Adrenal gland (tissue), 12 donors: ENCODE data around the gene BBS9. TPM values are rescaled to one million over a fixed set of nuclear protein-coding genes. Genes with fewer than 3 reads are reported as not detected.
"Not testable (repeated sequence)": the region's sequence is repeated elsewhere in the genome, so short reads cannot be mapped to it uniquely, and the experiment has no call there.

ENCODE experiments used
- DNase-seq, 7 donors: peaks; one replicate each; pipeline ENCODE4 v3.0.0-alpha.2; 2019 to 2020
- H3K27ac ChIP-seq, 5 donors: fragments of 200-600 bp; sonication (generic) in 4 of 5; 1 replicate in 3 of 5; 2 replicates in 2 of 5; pipeline versions ENCODE4 v1.5.1 to v1.8.0; 2016 to 2020; ENCODE audit warnings: mild to moderate bottlenecking in 1 of 5
- H3K27me3 ChIP-seq: fragments of 200-600 bp; 2 replicates; pipeline ENCODE4 v1.8.0; 2021
- H3K36me3 ChIP-seq, 2 donors: fragments of 200-600 bp; replicated peaks in 1 of 2; 1 replicate in 1 of 2; 2 replicates in 1 of 2; pipeline versions ENCODE4 v1.5.1 to v1.8.0; 2018 to 2022
- H3K4me1 ChIP-seq, 2 donors: fragments of 200-600 bp; replicated peaks in 1 of 2; 1 replicate in 1 of 2; 2 replicates in 1 of 2; pipeline versions ENCODE4 v1.5.1 to v1.8.0; 2018 to 2021
- H3K4me3 ChIP-seq, 4 donors: fragments of 200-600 bp; sonication (generic) in 3 of 4; one replicate each; pipeline ENCODE4 v1.5.1; 2016 to 2018
- H3K9me3 ChIP-seq, 3 donors: fragments of 200-600 bp; sonication (generic) in 1 of 3; replicated peaks in 1 of 3; 1 replicate in 2 of 3; 2 replicates in 1 of 3; pipeline versions ENCODE4 v1.5.1 to v1.8.0; 2016 to 2021
- CTCF ChIP-seq, 6 experiments: fragments of 450-650 bp in 4 of 6; fragments of 200-600 bp in 2 of 6; sonication (generic) in 1 of 6; IDR thresholded peaks; 1 replicate in 5 of 6; 2 replicates in 1 of 6; pipeline versions ENCODE4 v1.5.1 to v1.8.0; 2016 to 2021; ENCODE audit warnings: antibody characterized with exemption in 6 of 6, mild to moderate bottlenecking in 2 of 6, moderate library complexity in 1 of 6
- POLR2A ChIP-seq, 2 donors: fragments of 450-650 bp; IDR thresholded peaks; one replicate each; pipeline ENCODE4 v1.6.1; 2017; ENCODE audit warnings: antibody characterized with exemption in 2 of 2, mild to moderate bottlenecking in 2 of 2, moderate library complexity in 1 of 2
- WGBS, 4 donors: extraction: QIAGEN DNeasy Blood & Tissue Kit in 2 of 4; methylation state at CpG; one replicate each; pipeline versions ENCODE4 v1.1.5 to v1.1.7; 2013 to 2017; 5-methylcytosine and 5-hydroxymethylcytosine counted together
- intact Hi-C, 2 donors: fragments of 100-400 bp; cut with DNase I; formaldehyde crosslinking; loops; one replicate each; pipeline versions ENCODE4 v1.14.1 to v1.15.0; 2022 to 2023
- polyA plus RNA-seq, 3 donors: library from polyadenylated mRNA; stranded (reverse); fragments of 200-250 nt in 2 of 3; fragments of 350-450 nt in 1 of 3; fragmentation: Illumina TruSeq in 1 of 3; extraction: RNeasy Lipid Tissue Mini Kit (QIAGEN cat#74804) in 1 of 3; gene quantifications; one replicate each; pipeline ENCODE4 v1.2.3, GENCODE V29; 2013 to 2014
- total RNA-seq, 9 donors: library from RNA; depleted of rRNA in 4 of 9; stranded (reverse); fragments of >200 nt in 4 of 9; fragments of 120-200 nt in 1 of 9; fragmentation: NEBNext Ultra II Directional in 1 of 9; extraction: Animal tissue kit (Norgen Biotek cat#: 25700) in 1 of 9; gene quantifications; one replicate each; pipeline versions ENCODE4 v1.1.0 to v1.2.4, GENCODE V29; 2013 to 2023
- donor health status: healthy with polysubstance abuse.
- donor health status: Bipolar disorder and iron deficiency.
- donor health status: DM: yes; HTN: yes; CAD: no.
- donor health status: DM: no; HTN: no; CAD: no.
- donor health status: DM: no; HTN: no; CAD: no.
- donor health status: DM: yes; HTN: yes; CAD: no.

The BBS9 gene
- total and polyA plus RNA-seq, 12 donors: 5.6 to 39.4 (median 21.7) TPM

- no peak for TF ChIP-seq POLR2A (IDR thresholded peaks at IDR 0.05)
- Histone ChIP-seq H3K9me3 (peaks cover 0 to under 1% (median 0%) of the 10 kb centered on the region in 3 donors), H3K27me3 (no peaks in the 10 kb centered on the region), H3K4me3 (no peak overlapping the region), H3K27ac (no peak overlapping the region), H3K36me3 (no peaks in the 10 kb centered on the region), H3K4me1 (no peaks in the 10 kb centered on the region)
- no peak for DNase-seq
- intact Hi-C loops: no loop called here
- WGBS, 4 donors: 93 to 100% (median 97%) methylated on average over 1 of the region's 1 CpG
Measured at GRCh38 chr7:33215992-33216391, 86.6 kb downstream of the BBS9 start.

GRCh38 chr7:33217595-33217994, 88.2 kb downstream of the BBS9 start:
- no peaks in the 10 kb centered on the region for H3K36me3 ChIP-seq
- H3K4me3 ChIP-seq: no peak overlapping the region
- H3K27me3 ChIP-seq: no peaks in the 10 kb centered on the region
- WGBS, 4 donors: 96 to 98% (median 97%) methylated on average over 4 of the region's 4 CpGs
- H3K9me3 ChIP-seq: no peaks in the 10 kb centered on the region
- H3K27ac ChIP-seq: no peak overlapping the region
- H3K4me1 ChIP-seq: no peaks in the 10 kb centered on the region
- TF ChIP-seq CTCF (IDR thresholded peaks at IDR 0.05) (no peak), POLR2A (IDR thresholded peaks at IDR 0.05) (no peak)
- intact Hi-C loops: no loop called here
- DNase-seq: no peak

GRCh38 chr7:33218841-33219535, 89.6 kb downstream of the BBS9 start:
- intact Hi-C loops, H3K4me3 ChIP-seq, H3K9me3 ChIP-seq, H3K4me1 ChIP-seq, H3K27ac ChIP-seq, H3K36me3 ChIP-seq, H3K27me3 ChIP-seq, DNase-seq: not testable (repeated sequence)
- 91 to 97% (median 96%) methylated on average over 5 to 38 of the region's 38 CpGs for WGBS, 4 donors

- Histone ChIP-seq H3K4me1 (no peaks in the 10 kb centered on the region), H3K4me3 (no peak overlapping the region), H3K27ac (no peak overlapping the region), H3K36me3 (no peaks in the 10 kb centered on the region), H3K9me3 (no peaks in the 10 kb centered on the region), H3K27me3 (no peaks in the 10 kb centered on the region)
- 97 to 100% (median 98%) methylated on average over 4 of the region's 4 CpGs for whole genome bisulfite sequencing, 4 donors
- no peak for TF ChIP-seq POLR2A (IDR thresholded peaks at IDR 0.05)
- TF ChIP-seq CTCF (IDR thresholded peaks at IDR 0.05): no peak
- intact Hi-C loops: no loop called here
- no peak for DNase-seq
Measured at GRCh38 chr7:33220231-33220630, 90.9 kb downstream of the BBS9 start.

- 94 to 100% (median 95%) methylated on average over 1 of the region's 1 CpG for WGBS, 4 donors
- no peak overlapping the region for H3K4me3 ChIP-seq
- TF ChIP-seq POLR2A (IDR thresholded peaks at IDR 0.05) (no peak), CTCF (IDR thresholded peaks at IDR 0.05) (no peak)
- intact Hi-C loops: no loop called here
- H3K36me3 ChIP-seq: no peaks in the 10 kb centered on the region
- H3K27me3 ChIP-seq: no peaks in the 10 kb centered on the region
- no peak for DNase-seq
- H3K9me3 ChIP-seq: no peaks in the 10 kb centered on the region
- H3K4me1 ChIP-seq: no peaks in the 10 kb centered on the region
- no peak overlapping the region for H3K27ac ChIP-seq
Measured at GRCh38 chr7:33221390-33221789, 92.0 kb downstream of the BBS9 start.
